Erythroblast (primary cell): Measurements from ENCODE around the gene MB21D2.

Source experiments
- GATA1 ChIP-seq: IDR thresholded peaks from 2 replicates; pipeline ENCODE4 v1.6.1; 2011; ENCODE audit warnings: low read depth, mild to moderate bottlenecking, control low read depth, low read length, moderate library complexity
- POLR2A ChIP-seq: IDR thresholded peaks from 2 replicates; pipeline ENCODE4 v1.6.1; 2011; ENCODE audit warnings: mild to moderate bottlenecking, low read length

DNA sequence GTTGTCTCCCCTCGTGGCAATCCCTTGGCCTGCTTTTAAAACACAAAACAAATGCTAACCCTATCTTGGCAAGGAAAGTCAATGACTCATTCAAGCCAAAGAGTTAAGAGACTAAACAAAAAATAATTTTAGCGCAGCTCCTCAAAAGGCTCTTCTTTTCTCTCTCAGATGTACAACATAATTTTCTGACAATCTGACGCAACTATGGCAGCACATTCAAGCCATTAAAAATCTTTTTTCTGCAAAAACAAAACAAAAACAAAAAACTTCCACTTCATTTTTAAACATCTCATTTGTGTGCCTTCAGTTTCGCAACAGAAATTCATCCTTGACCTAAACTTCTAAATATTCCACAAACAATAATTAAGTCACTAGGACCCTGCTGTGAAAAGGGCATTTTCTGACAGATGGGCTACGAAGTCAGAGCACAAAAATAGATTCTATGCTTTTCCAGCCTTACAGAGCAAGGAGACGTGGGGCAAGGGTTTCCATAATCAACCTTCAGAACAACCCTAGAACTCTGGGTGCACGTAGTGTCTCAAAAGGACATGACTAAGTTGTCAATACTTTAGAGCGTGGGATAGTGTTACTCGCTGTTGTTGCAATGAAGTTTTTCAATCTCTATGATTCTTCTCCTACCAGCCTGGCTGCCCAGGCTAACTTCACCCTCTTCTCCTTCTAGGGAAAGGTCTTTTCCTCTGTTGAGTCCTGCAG is 84.3 kb downstream of the MB21D2 start:
- TF ChIP-seq POLR2A = no peak
- no peak for TF ChIP-seq GATA1
